SU-DHL-6 (cell line): ENCODE measurements around the gene STAM2.

ENCODE experiments used
- CTCF ChIP-seq: fragments of 200-600 bp; sonication (generic); IDR thresholded peaks from one replicate; pipeline ENCODE4 v1.5.1; 2017; ENCODE audit warnings: antibody characterized with exemption, mild to moderate bottlenecking, low read length, moderate library complexity; ENCODE audit not compliant: insufficient read depth, poor library complexity, severe bottlenecking
- EZH2phosphoT487 ChIP-seq: fragments of 200-600 bp; sonication (generic), shearing (Covaris generic); conservative IDR thresholded peaks from 2 replicates; pipeline ENCODE4 v1.6.1; 2018; ENCODE audit warnings: mild to moderate bottlenecking, antibody characterized with exemption, low read length, moderate library complexity, mixed read lengths

- TF ChIP-seq CTCF (no peak), EZH2phosphoT487 (no peak)
Measured at GRCh38 chr2:152161598-152161997, 14.0 kb downstream of the STAM2 start.
